GM21515 (cell line): Measurements from ENCODE around the gene ABCG1.
A peak's percentile ranks its signal among the peaks of the same experiment; 100 is the strongest.

ENCODE experiments used
- ATAC-seq: cut with Tn5 transposase; IDR thresholded peaks from one replicate; pipeline ENCODE4 v1.9.1; 2021; ENCODE audit not compliant: unreplicated experiment

ABCG1 gene

DNA sequence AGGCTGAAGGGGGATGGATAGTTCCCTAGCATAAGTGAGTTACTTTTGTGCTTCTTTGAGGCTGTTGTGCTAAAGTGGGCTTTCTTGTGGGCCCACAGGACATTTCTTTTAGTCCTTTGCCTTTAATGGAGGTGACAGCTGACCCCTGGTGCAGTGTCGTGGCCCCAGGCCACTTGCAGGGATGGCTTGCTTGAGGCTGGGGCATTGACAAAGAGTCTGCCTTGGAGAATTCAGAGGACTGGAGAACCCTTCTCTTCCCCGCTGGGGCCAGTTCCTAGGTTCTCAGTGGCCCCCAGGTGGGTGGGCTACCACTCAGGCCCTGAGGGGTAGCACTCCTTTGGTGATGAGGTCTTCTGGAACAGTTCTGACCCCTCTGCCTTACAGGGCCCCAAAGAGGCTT, 12.8 kb downstream of the ABCG1 start:
- ATAC-seq = no peak

DNA sequence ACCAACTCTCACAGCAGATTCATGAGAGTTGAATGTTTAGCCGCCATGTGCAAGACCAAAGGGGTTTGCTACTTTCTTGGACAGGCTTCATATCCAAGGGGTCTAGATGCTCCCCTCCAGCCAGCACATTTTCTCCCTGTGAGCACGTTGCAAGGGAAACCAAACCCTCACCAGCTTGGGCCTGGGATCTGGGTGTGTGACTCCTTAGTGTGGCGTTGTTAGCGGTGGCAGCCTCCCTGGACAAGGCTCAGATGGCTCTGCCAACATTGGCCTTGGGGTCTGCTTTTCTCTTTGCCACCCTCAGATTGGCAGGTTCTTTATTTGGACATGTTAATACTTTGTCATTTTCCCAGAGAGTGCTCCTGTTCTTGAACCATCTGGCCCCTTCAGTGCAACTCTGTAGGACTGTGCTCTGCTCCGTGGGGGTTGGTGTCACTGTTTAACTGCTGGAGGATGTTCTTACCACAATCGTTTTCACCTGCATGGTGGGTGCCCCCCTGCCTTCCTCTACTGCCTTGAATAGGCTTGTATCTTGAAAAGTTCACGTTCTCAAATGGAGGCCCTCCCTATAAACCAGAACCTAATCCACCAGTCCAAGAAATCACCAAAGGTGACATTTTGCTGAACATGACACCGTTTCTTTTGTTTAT, 13.4 kb downstream of the ABCG1 start:
- no peak for ATAC-seq

DNA sequence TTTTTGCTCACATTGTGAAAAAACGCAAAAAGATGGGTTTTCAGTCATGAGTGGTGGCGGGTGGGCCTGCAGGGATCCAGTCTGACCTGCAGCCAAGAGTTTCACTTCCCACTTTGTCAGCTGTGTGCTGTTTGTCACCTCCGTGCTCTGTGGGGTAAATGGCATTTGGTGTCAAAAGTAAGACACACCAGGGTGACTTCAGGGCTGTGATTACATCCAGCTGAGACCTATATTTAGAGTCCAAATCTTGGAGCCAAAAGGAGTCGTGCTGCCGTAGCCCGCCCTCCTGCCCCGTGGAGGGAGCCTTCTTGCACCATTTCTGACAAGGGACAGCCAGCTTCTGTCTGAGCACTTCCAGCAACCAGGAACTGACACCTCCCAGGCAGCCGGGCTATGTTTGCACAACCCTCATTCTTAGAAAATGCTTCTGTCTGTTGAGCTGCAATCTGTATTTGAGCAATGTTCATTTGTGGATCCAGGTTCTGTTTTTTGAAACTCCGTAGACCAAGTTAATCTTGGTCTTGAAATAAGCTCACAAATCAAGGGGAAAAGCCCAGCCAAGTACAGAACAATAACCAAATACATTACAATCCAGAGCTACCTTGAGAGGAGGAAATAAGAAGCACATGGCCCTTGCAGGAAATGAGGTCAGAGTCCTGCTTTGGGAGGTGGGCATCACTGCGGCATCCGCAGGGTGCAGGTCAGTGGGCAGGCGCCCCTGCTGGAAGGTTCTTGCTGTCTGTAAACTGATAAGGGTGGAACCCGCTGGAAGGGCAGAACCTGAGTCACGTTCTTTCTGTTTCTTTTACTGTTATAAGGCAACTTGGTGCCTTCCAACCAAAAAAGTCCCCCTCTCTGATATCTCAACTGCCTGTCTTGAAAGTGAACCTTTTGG, 14.4 kb downstream of the ABCG1 start:
- no peak for ATAC-seq

- ATAC-seq = no peak
Observed at GRCh38 chr21:42234041-42234440, 15.1 kb downstream of the ABCG1 start.

DNA sequence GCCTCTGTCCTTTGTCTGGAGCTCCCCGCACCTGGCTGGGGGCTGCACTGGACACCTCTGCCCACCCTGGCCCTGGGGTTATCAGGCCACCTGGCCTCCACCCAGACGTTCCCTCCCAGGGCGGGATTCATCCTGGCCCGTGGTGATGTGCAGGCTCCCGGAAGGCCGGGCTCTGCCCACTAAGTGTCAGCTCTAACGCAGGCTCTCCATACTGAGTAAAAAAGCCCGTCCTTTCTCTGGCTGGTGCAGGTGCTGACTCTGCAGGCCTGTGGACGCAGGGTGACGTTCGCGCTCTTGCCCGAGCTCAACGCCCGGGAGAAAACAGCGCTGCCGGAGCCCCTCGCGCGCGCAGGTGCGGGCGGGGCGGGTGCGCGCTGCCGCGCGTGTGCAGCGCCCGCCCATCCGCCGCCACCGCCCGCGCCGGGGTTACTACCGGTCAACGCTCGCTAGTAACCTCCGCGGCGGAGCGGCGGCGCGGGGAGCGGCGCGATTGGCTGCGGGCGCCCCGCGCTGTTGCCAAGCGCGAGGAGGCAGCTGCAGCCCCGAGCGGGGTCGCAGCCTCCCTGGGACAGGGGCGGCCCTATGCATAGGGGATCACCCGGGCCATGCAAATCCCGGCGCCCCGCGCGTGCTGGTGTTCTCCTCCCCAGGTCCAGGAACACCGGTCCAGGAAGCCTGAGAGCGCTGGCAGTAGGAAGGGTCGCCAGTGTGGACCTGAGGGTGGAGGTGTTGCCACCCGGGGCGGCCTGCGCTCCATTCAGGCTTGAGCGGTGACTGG, 15.7 kb downstream of the ABCG1 start:
- ATAC-seq = peak; percentile 37

- no peak for ATAC-seq
Observed at GRCh38 chr21:42235593-42235992, 16.7 kb downstream of the ABCG1 start.

GRCh38 chr21:42236014-42236413, 17.1 kb downstream of the ABCG1 start:
- no peak for ATAC-seq

DNA sequence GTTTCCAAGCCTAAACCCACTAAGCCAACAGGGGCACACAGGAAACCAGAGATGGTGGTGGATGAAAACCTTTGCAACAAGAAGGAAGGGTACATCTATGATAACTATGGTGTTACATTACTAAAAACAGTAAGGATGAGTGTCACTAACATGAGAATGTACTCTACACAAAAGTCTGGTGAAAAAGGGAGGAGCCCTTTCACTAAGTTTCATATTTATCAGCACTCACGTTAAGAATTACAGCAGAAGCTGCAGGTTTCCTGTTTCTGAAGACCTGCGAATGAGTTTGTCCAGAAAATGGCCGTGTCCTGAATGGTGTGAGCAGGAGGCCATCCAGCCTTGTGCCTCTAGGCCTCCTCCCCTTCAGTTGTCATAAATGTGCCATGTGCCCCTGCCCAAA, 17.8 kb downstream of the ABCG1 start:
- ATAC-seq = no peak

DNA sequence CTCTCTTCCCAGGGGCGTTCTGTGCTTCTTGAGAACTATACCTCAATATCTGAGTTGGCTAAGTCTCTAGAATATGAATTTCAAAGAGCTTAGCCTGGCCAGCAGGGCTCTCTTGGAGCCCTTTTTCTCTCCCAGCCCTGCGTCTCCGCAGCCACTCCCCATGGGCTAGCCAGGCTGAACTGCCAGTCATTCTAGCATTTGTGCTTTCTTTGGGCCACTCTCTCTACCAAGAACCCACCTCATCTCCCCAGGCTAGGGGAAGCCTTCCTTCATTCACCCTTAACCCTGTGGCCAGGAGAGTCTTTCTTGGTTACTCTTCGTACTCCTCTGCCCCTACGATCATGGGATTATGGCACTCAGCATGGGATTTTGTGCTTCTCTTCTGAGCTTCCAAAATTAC, 18.2 kb downstream of the ABCG1 start:
- ATAC-seq = no peak

GRCh38 chr21:42237577-42237976, 18.6 kb downstream of the ABCG1 start:
- no peak for ATAC-seq

DNA sequence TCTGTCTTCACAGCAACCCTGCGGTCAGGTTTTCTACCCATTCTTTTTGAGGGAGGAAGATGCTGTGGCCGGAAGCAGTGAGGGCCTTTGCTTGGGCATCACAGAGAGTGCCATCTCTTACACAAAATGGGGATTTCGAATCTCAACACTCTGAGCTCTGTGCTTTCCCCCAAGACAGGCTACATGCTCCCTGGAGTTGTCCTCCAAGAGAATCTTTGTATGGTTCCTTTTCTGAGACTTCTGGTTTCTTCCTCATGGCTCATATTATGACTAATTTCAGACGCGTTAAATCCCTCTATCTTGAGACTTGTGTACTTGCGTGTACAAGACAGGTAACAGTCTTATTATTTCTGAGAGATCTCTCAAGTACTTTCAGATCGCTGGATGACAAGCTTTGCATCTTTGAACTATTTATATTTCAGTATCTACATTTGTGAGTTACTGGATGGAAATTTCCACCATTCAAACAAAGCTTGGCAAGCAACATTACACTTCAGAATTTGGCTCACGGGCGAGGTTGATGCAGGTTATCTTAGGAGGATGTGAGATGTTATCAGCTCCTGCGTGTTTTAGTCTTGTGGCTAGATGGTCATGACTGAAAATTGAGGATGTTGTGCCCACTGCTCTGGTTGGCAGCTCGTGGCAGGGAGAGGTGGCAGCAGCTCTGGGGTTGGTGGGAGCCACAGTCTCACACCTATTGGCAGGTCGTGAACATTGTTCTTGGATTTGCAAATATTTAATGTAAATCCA, 19.4 kb downstream of the ABCG1 start:
- ATAC-seq = no peak

DNA sequence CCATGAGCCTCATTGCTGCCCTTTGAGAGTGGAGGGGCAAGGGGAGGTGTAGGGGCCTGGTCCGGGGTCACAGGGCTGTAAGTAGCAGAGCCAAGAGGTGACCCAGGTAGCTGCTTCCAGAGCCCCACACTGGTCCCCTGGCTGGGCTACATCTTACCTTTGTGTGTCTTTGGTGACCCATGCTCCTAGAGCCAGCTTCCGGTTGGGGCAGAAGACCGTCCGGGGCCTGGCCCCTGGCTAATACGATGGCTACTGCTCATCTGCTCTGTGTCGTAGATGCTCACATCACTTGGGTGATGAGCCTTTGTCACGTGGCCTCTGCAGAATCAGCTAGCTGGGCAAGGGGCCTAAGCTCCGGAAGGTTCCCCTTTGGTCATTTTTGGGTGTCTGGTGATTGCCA, 20.6 kb downstream of the ABCG1 start:
- ATAC-seq = no peak

- ATAC-seq = no peak
Observed at GRCh38 chr21:42239973-42240372, 21.0 kb downstream of the ABCG1 start.

DNA sequence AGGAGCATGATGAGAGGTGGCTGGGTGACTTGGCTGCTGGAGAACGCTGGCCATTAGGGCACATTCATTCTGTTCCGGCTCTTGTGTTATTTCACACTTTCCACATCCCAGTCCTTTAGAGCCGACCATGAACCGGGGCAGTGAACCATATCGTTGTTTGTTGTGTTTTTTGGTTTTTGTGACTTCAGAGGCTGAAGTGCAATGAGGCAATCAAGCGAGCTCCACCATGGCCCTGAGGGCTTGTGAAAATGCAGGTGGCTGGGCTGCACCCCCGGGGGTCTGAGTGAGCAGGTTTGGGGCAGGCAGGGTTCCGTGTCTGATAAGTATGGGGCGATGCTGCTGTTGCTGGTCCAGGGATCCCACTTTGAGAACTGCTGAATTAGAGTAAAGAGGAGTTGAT, 23.7 kb downstream of the ABCG1 start:
- no peak for ATAC-seq

DNA sequence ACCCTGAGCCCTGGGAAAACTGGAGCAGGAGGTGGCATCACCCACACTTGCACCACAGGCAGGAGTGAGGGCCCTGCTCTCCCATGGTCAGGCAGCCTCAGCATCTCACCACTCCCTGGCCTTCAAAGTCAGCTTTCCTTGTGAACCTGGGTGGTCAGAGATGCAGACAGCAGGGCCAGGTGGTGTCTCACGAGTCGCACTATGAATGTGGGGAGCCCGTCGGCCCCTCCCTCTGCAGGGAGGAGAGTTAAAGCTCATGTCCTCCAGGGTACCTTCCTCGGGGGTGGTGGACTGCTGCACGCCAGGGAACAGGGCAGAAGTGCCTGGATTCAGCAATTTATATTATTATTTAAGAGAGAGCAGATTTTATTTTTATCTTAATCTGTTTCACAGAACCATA, 24.1 kb downstream of the ABCG1 start:
- ATAC-seq = no peak

DNA sequence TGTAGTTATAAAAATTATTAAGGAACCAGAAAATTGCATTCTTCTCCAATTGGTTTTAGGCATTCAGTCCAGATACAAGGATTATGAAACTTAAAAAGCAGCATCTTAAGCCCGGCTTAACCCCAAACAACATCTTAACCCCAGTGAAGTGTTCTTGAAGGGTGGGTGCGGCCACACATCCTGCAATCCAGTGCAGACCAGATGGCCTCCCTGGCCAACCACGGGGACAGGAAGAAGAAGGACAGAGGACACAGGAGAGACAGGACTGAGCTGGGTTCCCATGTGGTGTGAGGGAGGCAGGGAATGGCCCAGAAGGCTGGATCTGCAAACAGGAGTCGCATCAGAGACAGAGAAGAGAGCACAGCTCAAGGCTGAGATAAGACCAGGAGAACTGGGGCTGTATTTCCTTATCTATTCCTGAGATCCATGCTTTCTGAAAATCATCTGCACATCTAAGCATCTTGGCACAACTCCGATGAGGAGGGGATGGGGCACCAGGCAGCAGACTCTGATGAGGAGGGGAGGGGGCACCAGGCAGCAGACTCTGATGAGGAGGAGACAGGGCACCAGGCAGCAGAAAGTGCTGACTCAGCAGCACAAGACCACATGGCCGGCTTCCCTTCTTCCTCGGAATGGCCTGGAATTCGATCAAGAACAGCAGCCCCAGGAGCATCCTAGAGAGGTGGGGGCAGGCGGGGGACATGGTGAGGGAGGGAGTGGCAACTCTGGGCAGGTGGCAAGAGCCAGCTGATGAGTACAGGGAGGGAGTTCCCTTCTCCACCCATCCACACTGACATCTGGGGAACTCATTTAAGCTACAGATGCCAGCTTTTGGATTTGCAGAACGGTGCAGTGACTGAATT, 26.6 kb downstream of the ABCG1 start:
- no peak for ATAC-seq

DNA sequence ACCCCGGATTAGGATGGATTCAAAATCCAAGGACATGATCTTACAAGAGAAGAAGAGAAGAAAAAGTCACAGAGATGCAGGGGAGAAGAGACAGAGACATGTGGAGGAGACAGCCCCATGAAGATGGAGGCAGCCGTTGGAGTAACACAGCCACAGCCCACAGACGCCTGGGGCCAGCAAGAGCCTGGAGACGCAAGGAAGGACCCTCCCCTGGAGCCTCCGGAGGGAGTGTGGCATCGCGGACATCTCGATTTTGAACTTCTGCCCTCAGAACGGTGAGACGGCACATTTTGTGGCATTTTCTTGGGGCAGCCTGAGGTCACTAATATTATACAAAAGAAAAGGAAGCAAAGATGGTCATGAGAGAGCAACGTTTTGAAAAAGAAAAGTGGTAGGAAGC, 28.8 kb downstream of the ABCG1 start:
- no peak for ATAC-seq

DNA sequence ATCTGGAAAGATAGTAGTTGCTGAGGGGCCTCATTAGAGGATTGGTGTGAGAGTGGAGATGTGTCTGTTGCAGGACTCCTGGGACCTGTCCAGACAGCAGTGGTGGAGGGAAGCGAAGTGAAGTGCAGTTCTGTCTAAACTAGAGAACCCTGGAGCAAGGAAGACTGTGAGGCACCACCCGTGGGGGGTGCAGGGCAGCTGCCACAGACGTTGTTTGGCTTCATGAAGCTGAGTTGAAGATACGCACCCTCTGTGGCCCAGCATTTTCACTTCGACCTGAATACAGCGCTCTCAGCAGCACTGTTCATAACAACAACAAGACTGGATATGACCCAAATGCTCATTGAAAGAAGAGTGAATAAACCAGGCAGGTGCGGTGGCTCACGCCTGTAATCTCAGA, 29.3 kb downstream of the ABCG1 start:
- ATAC-seq = no peak

DNA sequence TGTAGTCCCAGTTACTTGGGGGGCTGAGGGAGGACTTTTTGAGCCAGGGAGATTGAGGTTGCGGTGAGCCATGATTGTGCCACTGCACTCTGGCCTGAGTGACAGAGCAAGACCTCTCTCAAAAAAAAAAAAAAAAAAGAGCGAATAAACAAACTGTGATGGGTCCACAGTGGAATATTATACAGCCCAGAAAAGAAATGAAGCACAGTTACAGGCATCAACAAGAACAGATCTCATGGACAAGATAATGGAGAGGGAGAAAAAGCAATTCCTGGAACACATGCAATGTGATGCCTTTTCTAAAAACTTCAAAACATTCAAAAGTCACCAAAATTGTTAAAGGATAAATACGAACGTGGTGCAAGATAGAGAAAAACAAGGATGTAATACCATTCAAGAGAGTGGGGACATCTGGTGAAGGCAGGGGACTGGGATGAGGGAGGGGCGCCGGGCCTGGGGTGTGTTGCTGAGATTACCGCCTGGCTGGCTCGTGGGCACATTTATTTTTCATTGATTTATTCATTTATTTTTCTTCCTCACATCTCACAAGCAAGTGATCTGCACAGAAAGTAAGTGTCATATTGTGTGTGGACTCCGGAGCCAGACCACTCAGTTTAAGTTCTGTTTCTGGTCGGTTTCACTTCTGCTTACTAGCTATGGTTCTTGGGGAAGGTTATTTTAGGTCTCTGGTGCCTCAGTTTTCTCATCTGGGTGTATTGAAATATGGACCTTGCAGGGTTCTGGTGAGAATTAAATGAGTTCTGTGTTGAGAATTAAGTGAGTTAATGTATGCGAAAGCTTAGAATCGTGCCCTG, 30.1 kb downstream of the ABCG1 start:
- ATAC-seq = peak; percentile 74
